GM21367 (cell line): ENCODE measurements around the gene TMEM81.

Source experiments
- ATAC-seq: cut with Tn5 transposase; IDR thresholded peaks from one replicate; pipeline ENCODE4 v1.9.1; 2021; ENCODE audit not compliant: unreplicated experiment

Gene TMEM81

GRCh38 chr1:205038132-205038786 lies 46.0 kb downstream of the TMEM81 start:
- ATAC-seq = no peak

DNA sequence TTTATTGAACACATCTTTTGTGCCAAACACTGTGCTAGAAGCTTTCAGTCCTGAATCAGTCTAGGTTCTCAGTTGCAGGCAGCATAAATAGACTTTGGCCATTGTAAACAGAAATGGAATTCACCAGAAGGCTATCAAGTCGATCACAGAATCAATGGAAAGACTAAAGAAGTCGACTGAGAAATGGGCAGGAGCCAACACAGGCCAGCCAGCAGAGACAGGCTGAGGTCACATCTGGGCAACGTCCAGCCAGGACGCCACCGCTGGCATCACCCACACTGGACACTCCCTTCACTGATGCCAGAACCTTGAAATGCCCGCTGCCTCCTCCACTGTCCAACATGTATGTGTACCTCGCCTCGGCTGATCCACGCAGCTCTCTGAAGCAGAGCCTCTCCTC lies 46.7 kb downstream of the TMEM81 start:
- no peak for ATAC-seq
